Measurements from ENCODE around the gene ZNF100.
A peak's percentile ranks its signal among the peaks of the same experiment; 100 is the strongest.
"Not testable (repeated sequence)": the region's sequence is repeated elsewhere in the genome, so short reads cannot be mapped to it uniquely, and the experiment has no call there.

Gene ZNF100

GRCh38 chr19:21767065-21767800, at the start of gene ZNF100:
ZNF100 (minus strand) TSS chr19:21767579; CDS start chr19:21767429, 150 bp downstream.
- peak; percentile 82 for DNase-seq (ENCODE audit: low spot score)

DNA sequence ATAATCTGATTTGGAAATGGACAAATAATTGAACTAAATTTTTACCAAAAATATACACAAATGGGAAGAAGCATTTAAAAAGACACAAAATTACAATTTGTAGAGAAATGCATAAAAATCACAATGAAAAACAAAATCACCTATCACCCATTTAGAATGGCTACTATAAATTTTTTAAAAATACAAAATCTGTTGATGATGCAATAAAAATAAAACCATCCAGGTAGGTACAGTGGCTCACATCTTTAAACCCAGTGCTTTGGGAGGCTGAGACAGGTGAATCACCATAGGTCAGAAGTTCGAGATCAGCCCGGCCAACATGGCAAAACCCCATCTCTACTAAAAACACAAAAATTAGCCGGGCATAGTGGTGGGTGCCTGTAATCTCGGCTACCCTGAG, 45.1 kb upstream of the ZNF100 start:
- DNase-seq (ENCODE audit: low spot score) = no peak

DNA sequence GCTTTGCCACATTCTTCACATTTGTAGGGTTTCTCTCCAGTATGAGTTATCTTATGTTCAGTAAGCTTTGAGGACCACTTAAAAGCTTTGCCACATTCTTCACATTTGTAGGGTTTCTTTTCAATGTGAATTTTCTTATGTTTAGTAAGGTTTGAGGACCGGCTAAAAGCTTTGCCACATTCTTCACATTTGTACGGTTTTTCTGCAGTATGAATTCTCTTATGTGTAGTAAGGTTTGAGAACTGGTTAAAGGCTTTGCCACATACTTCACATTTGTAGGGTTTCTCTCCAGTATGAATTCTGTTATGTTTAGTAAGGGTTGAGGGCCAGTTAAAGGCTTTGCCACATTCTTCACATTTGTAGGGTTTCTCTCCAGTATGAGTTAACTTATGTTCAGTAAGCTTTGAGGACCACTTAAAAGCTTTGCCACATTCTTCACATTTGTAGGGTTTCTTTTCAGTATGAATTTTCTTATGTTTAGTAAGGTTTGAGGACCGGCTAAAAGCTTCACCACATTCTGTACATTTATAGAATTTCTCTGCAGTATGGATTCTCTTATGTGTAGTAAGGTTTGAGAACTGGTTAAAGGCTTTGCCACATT, 41.1 kb upstream of the ZNF100 start:
- DNase-seq (ENCODE audit: low spot score) = not testable (repeated sequence)

DNA sequence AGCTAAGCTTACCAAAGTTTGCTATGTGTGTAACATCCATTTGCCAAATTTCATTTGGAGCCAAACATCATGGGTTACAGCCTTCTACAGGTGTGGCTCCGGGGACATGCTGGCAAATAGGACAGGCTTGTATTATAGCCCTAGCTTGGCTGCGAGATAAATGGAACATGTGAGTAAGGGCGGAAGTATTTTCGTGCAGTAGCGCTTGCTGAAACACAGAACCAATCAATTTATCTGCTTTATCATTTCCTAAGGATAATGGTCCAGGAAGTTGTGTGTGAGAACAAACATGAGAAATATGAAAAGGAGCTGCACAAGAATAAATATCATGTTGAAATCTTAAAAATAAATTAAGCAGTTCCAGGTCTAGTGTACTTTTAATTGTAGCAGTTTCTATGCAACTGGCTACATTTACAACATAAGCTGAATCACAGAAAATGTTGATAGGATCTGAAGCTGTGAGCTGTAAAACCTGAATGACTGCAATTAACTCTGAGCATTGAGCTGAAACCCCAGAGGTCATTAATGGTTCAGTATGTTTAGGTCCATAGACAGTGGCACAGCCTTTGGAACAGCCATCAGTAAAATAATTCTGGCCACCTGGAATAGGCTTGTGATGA, 22.2 kb upstream of the ZNF100 start:
- no peak for DNase-seq (ENCODE audit: low spot score)

GRCh38 chr19:21786936-21787335, 19.6 kb upstream of the ZNF100 start:
- no peak for DNase-seq (ENCODE audit: low spot score)

- not testable (repeated sequence) for DNase-seq (ENCODE audit: low spot score)
These were observed 8.4 kb upstream of the ZNF100 start for GRCh38 chr19:21775792-21776191.

GRCh38 chr19:21766705-21767064, 694 bp downstream of the ZNF100 start:
- not testable (repeated sequence) for DNase-seq (ENCODE audit: low spot score)

DNA sequence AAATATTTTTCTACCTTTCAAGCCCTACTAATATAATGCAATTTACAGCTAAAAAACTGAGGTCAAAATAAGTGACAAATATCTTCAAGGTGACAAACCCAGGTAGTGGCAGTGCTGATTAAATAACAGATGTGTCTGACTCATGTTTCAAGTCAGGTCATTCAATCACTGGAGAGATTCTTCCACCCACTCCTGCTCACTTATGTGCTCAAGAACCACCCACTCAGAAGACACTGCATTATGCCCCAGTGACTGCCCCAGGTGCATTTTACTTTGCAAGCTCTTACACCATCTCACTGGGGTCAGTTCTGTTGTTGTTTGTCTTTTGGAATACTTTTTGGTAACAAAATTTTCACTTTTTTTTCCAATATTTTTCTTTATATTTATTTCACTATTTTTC, 2.2 kb downstream of the ZNF100 start:
- no peak for DNase-seq (ENCODE audit: low spot score)

DNA sequence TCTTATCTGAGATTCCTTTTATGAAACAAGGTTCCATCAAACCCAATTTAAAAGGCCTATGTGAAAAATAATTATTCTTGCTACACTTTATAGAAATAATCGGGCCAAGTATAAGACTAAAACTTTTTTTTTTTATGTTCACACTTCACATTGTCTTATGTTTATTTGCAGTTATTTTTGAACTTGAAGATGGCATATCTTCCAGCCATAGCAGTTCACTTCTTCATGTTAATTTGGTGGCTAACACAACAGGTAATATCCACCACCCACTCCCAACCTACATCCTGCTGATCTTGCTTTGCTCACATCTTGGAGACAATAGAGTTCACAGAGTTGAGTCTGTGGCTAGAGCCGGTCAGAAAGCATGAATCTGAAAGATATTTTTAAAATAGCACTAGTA, 5.8 kb downstream of the ZNF100 start:
- DNase-seq (ENCODE audit: low spot score) = not testable (repeated sequence)

DNA sequence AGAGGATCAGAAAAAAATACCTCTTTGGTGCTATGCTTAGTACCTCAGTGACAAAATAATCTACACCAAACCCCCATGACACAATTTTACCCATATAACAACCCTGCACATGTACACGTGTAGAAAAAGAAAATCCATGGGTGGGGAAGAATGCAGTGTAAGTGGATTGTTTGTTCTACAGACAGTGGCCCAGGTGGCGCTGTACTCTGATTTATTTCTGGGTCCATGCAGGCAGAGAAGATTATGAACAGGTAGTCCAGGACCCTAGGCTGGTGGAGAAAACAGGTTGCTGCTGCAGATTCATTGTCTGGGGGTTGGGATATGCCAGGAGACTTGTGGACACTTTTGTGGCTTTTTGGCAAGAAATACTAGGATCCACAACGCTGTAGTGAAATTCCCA, 9.1 kb downstream of the ZNF100 start:
- no peak for DNase-seq (ENCODE audit: low spot score)

DNA sequence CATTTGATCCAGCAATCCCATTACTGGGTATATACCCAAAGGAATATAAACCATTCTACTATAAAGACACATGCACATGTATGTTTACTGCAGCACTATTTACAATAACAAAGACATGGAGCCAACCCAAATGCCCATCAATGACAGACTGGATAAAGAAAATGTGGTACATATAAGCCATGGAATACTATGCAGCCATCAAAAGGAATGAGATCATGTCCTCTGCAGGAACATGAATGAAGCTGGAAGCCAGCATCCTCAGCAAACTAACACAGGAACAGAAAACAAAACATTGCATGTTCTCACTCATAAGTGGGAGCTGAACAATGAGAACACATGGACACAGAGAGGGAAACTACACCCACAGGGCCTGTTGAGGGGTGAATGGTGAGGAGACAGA, 11.8 kb downstream of the ZNF100 start:
- DNase-seq (ENCODE audit: low spot score) = not testable (repeated sequence)

GRCh38 chr19:21751384-21751783, 16.0 kb downstream of the ZNF100 start:
- no peak for DNase-seq (ENCODE audit: low spot score)

GRCh38 chr19:21750586-21751128, 16.7 kb downstream of the ZNF100 start:
- peak; percentile 25 for DNase-seq (ENCODE audit: low spot score)

GRCh38 chr19:21749090-21749489, 18.3 kb downstream of the ZNF100 start:
- DNase-seq (ENCODE audit: low spot score) = no peak

GRCh38 chr19:21748088-21748487, 19.3 kb downstream of the ZNF100 start:
- DNase-seq (ENCODE audit: low spot score) = no peak

- DNase-seq (ENCODE audit: low spot score) = no peak
These were observed 26.8 kb downstream of the ZNF100 start for GRCh38 chr19:21740559-21740958.

DNA sequence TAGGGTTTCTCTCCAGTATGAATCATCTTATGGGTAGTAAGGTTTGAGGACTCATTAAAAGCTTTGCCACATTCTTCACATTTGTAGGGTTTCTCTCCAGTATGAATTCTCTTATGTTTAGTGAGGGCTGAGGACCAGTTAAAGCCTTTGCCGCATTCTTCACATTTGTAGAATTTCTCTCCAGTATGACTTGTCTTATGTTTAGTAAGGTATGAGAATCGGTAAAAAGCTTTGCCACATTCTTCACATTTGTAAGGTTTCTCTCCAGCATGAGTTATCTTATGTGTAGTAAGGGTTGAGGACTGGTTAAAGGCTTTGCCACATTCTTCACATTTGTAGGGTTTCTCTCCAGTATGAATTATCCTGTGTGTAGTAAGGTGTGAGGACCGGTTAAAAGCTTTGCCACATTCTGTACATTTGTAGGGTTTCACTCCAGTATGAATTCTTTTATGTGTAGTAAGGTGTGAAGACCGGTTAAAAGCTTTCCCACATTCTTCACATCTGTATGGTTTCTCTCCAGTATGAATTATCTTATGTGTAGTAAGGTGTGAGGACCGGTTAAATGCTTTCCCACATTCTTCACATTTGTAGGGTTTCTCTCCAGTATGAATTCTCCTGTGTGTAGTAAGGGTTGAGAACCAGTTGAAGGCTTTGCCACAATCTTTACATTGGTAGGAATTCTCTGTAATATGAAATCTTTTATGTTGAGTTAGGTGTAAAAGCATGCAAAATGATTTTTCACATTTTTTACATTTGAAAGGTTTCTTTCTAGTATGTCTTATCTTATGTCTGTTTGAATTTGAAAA, 40.2 kb downstream of the ZNF100 start:
- not testable (repeated sequence) for DNase-seq (ENCODE audit: low spot score)

DNA sequence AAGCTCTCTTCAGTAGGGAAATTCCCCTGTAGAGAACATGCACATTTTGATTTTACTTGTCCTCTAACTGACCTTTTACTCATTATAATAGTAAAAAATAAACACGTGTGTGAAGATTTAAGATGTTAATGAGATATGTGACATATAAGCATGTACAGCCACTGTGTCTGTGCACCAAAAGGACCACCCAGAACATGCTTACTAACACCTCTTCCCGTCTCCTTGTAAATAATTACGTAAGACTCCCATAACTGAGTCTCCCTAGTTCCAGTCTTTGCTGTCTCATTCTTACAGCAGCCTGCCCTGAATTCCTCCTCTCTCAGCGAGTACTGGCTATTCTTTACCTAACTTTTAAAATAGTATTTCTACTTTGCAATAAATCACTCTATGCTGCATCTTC, 53.6 kb downstream of the ZNF100 start:
- DNase-seq (ENCODE audit: low spot score) = no peak

GRCh38 chr19:21709464-21709863, 57.9 kb downstream of the ZNF100 start:
- DNase-seq (ENCODE audit: low spot score) = no peak

DNA sequence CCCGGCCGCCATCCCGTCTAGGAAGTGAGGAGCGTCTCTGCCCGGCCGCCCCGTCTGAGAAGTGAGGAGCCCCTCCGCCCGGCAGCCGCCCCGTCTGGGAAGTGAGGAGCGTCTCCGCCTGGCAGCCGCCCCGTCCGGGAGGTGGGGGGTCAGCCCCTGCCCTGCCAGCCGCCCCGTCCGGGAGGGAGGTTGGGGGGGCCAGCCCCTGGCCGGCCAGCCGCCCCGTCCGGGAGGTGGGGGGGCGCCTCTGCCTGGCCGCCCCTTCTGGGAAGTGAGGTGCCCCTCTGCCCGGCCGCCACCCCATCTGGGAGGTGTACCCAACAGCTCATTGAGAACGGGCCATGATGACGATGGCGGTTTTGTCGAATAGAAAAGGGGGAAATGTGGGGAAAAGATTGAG, 59.5 kb downstream of the ZNF100 start:
- DNase-seq (ENCODE audit: low spot score) = not testable (repeated sequence)

- no peak for DNase-seq (ENCODE audit: low spot score)
These were observed 60.3 kb downstream of the ZNF100 start for GRCh38 chr19:21707065-21707464.

DNA sequence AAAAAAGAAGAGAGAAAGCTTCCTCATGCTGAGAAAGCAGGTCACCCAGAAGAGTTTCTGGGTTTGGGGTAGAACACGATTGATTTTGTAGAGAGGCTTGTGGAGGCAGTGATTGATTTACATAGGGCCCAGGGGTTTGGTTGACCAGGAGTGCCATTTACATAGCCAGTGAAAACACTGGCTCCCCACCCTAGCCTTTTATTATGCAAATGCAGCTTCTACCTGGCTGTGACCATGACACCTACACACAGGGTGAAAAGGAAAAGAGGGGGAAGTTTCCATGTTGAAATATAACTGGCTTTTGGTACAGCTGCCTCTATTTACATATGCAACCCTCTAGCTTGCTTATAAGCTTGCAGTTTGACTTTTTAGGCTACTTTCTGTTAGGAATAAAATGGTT, 62.0 kb downstream of the ZNF100 start:
- DNase-seq (ENCODE audit: low spot score) = no peak
